GM19193 (cell line): ENCODE measurements around the gene PTBP1.

Source experiments
- POLR2A ChIP-seq: IDR thresholded peaks from 4 replicates; pipeline ENCODE4 v1.6.1; 2011; ENCODE audit not compliant: insufficient read depth, insufficient read length; ENCODE audit errors: extremely low read depth

Gene PTBP1

DNA sequence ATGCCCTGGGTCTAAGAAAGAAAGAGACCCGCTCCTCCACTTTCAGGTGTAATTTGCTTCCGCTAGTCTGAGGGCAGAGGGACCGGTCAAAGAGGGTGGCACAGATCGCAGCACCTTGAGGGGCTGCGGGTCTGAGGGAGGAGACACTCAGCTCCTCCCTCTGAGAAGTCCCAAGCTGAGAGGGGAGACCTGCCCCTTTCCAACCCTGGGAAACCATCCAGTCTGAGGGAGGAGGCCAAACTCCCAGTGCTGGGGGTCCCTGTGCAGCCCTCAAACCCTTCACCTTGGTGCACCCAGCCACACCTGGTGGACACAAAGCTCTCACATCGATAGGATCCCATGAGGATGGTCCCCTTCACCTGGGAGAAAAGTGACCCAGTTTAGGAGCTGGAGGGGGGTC is 33.4 kb upstream of the PTBP1 start:
- TF ChIP-seq POLR2A: no peak

DNA sequence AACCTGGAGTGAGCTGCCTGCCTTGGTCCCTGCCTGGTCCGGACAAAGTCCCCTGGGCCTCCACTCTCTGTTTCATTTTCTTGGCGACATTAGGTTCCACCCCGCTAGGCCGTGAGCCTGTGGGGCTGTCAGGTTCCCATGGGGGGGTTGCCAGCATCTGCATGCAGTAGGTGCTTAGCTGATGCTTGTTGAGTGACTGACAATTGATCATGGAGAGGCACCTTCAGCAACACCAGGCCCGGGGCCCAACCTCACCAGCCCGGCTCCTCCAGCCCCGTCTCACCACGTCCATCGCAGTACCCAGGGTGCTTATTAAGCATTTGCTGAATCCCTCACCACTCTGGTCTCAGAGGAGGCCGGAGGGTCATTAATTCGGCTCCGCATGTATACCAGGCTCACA is 33.0 kb upstream of the PTBP1 start:
- TF ChIP-seq POLR2A: no peak

DNA sequence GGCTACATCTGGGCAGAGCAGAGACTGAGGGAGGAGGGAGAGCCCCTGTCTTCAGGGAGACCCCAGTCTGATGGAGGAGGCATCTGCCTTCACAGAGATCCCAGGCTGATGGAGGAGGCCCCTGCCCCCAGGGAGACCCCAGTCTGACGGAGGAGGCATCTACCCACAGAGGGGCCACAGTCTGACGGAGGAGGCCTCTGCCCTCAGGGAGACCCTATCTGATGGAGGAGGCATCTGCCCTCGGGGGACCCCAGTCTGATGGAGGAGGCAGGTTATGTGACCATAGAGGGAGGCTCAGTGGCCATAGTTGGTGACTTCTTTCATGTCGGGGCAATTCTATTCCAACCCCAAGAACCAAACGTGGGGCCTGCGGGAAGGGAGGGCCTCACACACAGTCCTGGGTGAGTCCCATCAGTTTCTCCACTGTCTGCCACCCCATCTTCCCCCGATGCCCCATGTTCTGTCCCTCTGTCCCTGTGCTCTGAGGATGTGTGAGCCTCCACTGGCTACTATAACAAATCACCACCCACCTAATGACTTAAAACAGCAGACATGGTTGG is 32.0 kb upstream of the PTBP1 start:
- no peak for TF ChIP-seq POLR2A

DNA sequence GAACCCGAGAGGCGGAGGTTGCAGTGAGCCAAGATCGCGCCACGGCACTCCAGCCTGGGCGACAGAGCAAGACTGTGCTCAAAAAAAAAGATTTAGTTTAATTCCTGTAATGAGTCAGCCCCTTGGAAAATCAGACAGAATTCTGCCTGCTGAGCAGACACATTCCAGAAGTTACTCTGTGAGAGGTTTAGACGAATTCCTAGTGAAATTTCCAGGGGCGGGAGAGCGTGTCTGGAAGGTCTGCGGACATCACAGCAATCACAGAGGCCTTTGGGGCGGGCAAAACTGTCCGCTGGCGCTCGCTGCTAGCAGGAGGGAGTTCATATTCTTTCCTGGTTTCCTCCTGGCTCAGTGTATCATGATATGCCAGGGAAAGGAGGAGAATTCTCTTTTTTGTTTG is 28.8 kb upstream of the PTBP1 start:
- no peak for TF ChIP-seq POLR2A

DNA sequence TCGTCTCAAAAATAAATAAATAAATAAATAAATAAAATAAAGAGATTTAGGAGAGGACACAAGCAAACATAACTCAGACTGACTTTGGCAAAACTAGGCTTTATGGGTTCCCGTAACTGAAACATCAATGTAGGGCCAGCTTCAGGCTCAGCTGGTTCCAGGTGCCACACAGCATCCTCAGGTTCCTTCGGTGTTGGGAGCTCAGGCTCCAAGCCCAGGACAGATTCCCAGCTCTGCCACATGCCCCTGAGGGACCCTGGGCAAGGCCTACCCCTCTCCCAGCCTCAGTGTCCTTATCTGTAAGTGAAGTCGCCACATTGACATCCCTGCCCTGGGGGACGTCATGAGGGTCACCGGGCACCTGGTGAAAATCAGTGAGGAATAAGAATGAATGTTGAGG is 27.6 kb upstream of the PTBP1 start:
- no peak for TF ChIP-seq POLR2A

DNA sequence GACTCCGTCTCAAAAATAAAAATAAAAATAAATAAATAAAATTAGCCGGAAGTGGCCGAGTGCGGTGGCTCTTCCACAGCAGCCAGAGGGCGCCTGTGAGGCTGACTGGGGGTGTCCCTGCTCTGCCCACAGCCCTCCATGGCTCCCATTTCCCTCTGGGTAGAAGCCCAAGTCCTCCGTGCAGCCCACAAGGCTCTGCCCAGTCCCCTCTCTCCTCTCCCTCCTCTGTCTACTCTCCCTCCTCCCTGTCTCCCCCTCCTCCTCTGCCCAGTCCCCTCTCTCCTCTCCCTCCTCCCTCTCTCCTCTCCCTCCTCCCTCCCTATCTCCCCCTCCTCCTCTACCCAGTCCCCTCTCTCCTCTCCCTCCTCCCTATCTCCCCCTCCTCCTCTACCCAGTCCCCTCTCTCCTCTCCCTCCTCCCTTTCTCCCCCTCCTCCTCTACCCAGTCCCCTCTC is 25.9 kb upstream of the PTBP1 start:
- TF ChIP-seq POLR2A: no peak

DNA sequence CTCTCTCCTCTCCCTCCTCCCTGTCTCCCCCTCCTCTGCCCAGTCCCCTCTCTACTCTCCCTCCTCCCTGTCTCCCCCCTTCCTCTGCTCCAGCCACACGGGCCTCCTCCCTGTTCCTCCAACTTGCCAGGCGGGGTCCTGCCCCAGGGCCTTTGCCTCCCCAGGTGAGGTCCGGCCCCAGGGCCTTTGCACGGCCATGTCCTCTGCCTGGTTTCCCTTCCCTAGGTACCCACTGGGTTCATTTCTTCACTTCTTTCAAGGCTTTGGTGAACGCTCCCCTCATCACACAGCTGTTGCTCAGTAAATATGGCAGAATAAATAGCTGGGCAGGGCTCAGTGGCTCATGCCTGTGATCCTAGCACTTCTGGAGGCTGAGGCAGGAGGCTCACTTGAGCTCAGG is 25.2 kb upstream of the PTBP1 start:
- no peak for TF ChIP-seq POLR2A

DNA sequence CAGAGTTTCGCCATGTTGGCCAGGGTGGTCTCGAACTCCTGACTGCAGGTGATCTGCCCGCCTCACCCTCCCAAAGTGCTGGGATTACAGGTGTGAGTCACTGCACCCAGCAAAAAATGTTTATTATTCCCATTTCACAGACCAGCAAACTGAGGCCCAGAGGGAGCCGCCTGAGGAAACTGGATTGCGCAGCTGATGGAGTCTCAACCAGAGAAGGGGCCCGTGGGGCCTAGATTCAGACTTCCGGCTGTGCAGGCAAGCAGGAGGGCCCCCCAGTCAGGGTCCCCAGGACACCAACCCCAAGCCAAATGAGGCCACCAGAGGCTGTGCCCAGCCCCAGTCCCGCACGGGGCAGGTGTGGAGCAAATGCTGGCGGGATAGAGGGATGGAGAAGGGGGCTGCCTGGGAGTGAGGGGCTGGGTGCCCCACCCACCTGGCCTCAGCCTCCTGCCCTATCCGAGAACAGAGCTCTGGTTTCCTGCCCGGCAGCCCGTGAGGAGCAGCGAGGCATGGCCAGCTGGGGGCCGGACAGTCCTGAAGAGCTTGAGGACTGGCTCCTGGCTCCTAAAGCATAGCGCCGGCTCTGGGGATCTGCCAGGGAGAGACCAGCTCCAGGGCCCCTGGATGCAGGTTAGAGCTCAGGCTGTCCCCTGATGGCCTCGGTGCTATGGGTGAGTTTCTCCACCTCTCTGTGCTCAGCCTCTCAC is 24.4 kb upstream of the PTBP1 start:
- TF ChIP-seq POLR2A: no peak

DNA sequence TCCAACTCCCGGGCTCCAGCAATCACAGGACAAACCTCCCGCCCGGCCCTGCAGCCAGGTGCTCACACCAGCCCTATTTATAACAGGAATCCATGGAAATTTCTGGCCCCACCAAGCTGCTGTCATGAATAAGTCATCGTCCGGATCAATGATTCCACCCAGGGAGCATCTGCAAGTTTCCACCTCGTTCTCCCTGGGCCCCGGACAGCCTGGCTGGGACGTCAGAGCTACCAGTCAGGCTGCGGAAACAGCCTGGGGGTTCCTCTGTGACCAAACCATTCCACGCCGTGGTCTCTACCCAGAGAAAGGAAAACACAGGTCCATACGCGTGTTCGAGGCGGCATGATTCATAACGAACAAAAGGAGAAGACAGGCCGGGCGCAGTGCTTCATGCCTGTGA is 20.7 kb upstream of the PTBP1 start:
- no peak for TF ChIP-seq POLR2A

DNA sequence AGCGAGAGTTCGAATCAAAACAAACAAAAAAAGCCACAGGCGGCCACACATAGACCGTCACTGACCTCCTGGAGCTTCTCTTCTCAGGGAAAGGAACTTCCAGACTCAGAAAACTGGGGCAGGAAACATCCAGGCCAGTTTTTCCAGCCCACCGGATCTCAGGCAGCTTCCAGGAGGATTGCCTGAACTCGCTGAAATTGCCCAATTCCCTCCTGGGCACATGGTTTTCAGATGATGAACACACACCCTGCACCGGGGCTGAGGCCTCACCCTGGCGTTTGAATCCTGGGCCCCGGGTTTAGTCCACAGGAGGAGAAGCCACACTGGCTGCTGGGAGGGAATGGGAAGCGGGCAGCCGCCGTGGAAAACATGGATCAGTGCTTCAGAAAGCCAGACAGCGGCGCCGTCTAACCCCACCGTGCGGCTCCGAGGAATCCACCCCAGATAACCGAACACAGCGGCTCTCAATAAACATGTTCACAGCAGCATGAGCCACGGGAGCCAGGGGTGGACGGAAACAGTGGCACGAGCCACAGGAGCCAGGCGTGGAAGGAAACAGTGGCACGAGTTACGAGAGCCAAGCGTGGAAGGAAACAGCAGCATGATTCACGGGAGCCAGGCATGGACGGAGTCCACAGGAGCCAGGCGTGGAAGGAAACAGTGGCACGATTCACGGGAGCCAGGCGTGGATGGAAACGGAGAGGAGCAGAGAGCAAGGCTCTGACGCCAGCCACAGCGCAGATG is 18.2 kb upstream of the PTBP1 start:
- TF ChIP-seq POLR2A: no peak

DNA sequence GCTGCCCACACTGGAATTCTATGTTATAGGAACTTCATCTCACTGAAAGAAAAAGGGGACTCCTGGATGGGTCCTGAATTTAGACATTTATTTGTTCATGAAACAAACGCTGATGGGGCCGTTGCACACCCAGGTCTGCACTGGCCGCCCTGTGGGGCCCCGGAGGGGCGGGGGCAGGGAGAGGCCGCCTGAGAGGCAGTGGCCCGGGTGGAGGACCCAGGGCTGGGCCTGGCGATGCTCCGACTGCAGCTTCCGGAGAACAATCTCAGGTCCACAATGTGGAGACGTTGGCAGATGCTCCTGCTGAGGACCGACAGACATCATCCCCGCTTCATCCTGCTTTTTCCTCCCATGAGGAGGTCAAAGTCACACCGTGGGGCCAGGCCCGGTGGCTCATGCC is 16.3 kb upstream of the PTBP1 start:
- no peak for TF ChIP-seq POLR2A

DNA sequence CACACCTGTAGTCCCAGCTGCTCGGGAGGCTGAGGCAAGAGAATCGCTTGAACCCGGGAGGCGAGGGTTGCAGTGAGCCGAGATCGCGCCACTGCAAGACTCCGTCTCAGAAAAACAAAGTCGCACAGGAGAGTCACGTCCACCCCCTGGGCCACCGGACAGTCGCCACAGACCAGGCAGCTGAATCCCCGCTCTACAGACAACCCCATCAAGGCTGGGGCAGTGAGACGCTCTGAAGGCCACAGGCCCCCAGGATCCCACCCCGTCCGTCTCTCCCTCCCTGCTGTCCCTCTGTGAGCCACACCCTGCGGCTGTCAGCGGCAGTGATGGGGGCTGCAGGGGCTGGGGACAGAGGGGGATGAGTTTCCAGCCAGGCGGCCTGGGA is 15.5 kb upstream of the PTBP1 start:
- no peak for TF ChIP-seq POLR2A

DNA sequence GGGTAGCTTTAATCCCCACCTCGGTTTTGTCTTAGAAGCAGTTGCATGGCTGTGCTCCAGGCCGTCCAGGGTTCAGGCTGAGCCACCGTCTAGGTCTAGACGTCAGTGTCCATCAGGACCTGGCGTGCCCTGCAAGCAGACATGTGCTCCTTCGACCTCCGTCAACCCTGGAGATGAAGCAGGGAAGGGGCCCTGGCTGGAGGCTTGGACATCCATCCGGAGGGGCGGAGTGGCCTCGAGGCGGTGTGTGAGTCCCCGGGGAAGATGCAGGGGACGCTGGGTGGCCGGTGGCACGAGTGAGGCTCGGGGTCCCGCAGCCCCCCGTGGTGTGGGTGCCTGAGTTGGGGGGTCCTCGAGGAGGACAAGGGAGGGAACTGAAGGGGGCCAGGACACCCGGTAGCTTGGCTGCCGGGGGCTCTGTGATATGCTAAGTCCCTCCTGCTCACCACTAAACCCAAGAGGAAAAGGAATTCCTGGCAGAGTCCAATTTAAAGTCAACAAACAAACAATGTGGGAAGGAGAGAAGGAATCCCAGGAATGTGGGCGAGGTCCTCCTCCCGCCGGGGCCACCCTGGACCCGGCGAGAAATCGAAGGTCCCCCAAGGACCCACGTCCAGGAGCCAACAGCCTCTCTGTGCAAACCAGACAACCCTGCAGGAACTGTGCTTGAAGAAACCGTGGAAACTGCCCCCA is 14.9 kb upstream of the PTBP1 start:
- no peak for TF ChIP-seq POLR2A

DNA sequence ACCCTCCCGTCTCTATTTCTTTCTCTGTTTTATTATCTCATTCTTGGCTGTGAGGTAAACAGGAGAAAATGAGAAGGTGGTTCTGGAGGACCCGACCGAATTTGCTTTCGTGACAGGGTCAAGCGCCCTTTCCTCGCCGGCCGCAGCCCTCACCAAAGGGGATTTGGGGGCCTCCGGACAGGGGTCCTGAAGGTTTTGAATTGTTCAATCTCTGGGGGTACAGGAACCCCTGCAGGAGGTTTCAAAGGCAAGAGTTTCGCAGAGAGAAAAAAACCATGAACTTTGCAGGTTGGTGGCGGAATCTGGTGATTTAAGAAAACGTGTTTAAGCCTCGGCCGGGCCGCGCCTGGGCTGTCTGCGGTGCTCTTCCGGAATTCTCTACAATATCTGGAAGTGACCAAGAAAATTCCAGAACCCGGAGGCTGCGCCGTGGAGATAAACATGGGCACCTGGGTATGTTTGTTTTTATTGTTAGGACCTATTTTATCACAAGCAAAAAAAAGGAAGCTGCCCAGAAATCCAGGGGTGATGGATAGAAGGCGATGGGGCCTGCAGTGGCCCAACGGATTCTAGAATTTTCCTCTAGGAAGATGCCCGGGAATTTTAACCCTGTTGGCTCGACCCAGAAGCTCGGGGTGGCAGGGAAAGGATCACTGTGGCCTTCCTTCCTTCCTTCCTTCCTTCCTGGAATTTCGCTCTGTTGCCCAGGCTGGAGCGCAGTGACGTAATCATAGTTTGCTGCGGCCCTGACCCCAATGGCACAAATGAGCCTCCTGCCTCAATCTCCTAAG is 14.2 kb upstream of the PTBP1 start:
- no peak for TF ChIP-seq POLR2A

DNA sequence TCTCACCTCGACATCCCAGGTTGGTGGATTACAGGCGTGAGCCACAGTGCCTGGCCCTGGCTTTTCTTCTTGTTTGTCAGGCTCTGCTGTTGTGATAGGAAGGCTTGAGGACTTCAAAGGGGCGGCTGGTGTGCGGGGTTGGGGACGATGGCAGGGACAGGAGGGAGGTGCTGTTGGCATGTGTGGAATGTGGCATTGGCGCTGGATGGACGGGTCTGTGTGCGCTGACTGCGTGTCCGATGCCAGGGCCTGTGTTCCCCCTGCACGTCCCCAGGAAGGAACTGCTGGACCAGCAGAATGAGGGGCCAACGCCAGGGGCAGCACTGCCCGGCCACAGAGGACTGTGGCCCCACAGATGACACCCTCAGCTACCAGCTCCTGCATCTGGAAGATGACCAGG is 12.7 kb upstream of the PTBP1 start:
- TF ChIP-seq POLR2A: no peak
